Embryonic facial prominence (tissue), 1 donor: ENCODE measurements around the gene MIAT.
"Not testable (repeated sequence)": the region's sequence is repeated elsewhere in the genome, so short reads cannot be mapped to it uniquely, and the experiment has no call there.

ENCODE experiments used
- DNase-seq: peaks from one replicate; pipeline ENCODE4 v3.0.0-alpha.2; 2016; ENCODE audit errors: extremely low spot score

The MIAT gene

GRCh38 chr22:26656891-26657851 is at the start of gene MIAT:
Gene MIAT, plus strand, starts transcription at chr22:26657588.
- DNase-seq = no peak

GRCh38 chr22:26608129-26608528 is 49.3 kb upstream of the MIAT start:
- no peak for DNase-seq

GRCh38 chr22:26609287-26609686 is 48.1 kb upstream of the MIAT start:
- DNase-seq = no peak

GRCh38 chr22:26610072-26610958 is 47.1 kb upstream of the MIAT start:
- DNase-seq = no peak

- no peak for DNase-seq
Measured at GRCh38 chr22:26610996-26611395, 46.4 kb upstream of the MIAT start.

- no peak for DNase-seq
Measured at GRCh38 chr22:26612652-26613051, 44.7 kb upstream of the MIAT start.

- not testable (repeated sequence) for DNase-seq
Measured at GRCh38 chr22:26613753-26614152, 43.6 kb upstream of the MIAT start.

GRCh38 chr22:26614322-26614721 is 43.1 kb upstream of the MIAT start:
- no peak for DNase-seq

- no peak for DNase-seq
Measured at GRCh38 chr22:26615149-26615548, 42.2 kb upstream of the MIAT start.

GRCh38 chr22:26615830-26616435 is 41.5 kb upstream of the MIAT start:
- DNase-seq = no peak

GRCh38 chr22:26616650-26617049 is 40.7 kb upstream of the MIAT start:
- DNase-seq = no peak

- no peak for DNase-seq
Measured at GRCh38 chr22:26617271-26618199, 39.9 kb upstream of the MIAT start, which contains the start of gene CRYBB1. Gene CRYBB1, minus strand, starts transcription at chr22:26618027. Its CDS starts 1,708 bp downstream, at chr22:26616319.

GRCh38 chr22:26618455-26618854 is 38.9 kb upstream of the MIAT start:
- no peak for DNase-seq

- no peak for DNase-seq
Measured at GRCh38 chr22:26619510-26619909, 37.9 kb upstream of the MIAT start.

- no peak for DNase-seq
Measured at GRCh38 chr22:26620197-26620596, 37.2 kb upstream of the MIAT start.

- no peak for DNase-seq
Measured at GRCh38 chr22:26621663-26622062, 35.7 kb upstream of the MIAT start, which contains the start of gene CRYBA4. Gene CRYBA4, plus strand, starts transcription at chr22:26621963. Its CDS starts 634 bp downstream, at chr22:26622597.

- DNase-seq = no peak
Measured at GRCh38 chr22:26623984-26624383, 33.4 kb upstream of the MIAT start.

GRCh38 chr22:26624803-26625202 is 32.6 kb upstream of the MIAT start:
- no peak for DNase-seq

- no peak for DNase-seq
Measured at GRCh38 chr22:26629988-26630761, 27.2 kb upstream of the MIAT start.

GRCh38 chr22:26631282-26631681 is 26.1 kb upstream of the MIAT start:
- DNase-seq = no peak
